CD4-positive, alpha-beta T cell treated with Interleukin-21 for 1 hour (primary cell): ENCODE measurements around the gene FAM135A.
"Not testable (repeated sequence)": the region's sequence is repeated elsewhere in the genome, so short reads cannot be mapped to it uniquely, and the experiment has no call there.

Experiments used
- DNase-seq: peaks from one replicate; pipeline ENCODE4 v3.0.0-alpha.2; 2020

The FAM135A gene

DNA sequence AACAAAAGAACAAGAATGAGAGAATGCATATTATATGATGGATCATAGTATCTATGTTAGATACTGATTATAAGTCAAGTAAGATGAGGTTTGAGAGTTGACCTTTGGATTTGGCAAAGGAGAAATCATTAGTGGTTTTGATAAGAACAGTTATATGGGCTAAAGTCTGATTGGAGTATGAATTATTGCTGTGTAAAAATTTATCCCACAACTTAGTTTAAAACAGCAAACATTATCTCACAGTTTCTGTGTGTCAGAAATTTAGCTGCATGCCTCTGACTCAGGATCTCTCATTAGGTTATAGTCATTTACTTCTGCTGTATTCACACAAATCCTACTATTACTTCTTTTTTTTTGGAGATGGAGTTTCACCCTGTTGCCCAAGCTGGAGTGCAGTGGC is 56.7 kb downstream of the FAM135A start:
- DNase-seq, result no peak

DNA sequence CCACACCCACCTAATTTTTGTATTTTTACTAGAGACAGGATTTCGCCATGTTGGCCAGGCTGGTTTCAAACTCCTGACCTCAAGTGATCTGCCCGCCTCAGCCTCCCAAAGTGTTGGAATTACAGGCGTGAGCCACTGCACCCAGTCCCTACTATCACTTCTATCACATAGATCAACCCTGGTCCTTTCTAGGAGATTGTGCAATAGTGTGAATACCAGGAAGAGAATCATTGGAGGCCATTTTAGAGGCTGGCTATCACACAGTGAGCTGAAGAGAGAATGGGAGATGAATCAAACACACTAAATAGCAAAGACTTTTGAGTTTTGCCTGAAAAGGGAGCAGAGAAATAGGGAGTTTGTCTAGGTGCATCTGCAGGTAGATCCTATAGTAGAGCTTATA is 57.2 kb downstream of the FAM135A start:
- not testable (repeated sequence) for DNase-seq

DNA sequence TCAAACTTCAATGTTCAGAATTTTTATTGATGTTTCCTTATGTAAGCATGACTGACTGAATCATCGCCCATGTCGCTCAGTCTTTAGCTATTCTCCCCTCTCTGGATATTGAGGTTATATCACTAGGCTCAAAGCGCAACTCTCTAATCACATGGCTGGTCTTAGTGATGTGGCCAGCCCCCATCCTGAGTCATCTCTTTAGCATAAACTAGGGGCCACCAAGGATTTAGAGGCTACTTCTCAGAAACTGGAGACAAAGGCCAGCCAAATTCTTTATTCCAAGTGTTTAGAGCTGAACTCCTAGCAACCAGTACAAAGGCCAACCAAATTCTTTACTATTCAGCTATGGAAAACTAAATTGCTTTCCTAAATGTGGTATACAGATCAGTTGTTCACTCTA is 61.4 kb downstream of the FAM135A start:
- no peak for DNase-seq

DNA sequence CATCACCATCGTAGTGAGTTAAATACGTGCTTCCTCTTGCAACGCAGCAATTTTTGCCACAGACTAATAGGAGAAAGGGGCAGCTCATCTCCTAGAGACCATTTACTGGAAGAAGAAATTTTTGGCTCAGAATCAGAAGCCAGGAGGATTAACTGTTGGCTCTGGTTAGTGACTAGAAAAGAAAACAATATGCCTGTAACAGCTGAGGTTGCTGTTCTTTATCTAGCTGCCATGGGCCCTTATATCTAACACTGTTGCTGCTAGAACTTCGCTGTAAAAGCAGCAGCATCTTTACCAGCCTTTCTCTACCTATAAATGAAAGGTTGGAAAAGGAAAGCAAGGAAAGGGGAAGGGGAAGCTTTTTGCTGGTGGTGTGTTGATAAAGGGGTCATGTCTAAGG is 65.9 kb downstream of the FAM135A start:
- DNase-seq, result no peak

DNA sequence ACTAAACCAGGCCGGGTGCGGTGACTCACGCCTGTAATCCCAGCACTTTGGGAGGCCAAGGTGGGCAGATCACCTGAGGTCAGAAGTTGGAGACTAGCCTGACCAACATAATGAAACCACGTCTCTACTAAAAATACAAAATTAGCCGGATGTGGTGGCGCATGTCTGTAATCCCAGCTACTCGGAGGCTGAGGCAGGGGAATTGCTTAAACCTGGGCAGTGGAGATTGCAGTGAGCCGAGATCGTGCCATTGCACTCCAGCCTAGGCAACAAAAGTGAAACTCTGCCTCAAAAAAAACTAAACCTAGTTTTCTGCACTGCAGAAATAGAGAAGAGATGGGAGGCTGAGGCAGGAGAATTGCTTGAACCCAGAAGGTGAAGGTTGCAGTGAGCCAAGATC is 73.3 kb downstream of the FAM135A start:
- not testable (repeated sequence) for DNase-seq

DNA sequence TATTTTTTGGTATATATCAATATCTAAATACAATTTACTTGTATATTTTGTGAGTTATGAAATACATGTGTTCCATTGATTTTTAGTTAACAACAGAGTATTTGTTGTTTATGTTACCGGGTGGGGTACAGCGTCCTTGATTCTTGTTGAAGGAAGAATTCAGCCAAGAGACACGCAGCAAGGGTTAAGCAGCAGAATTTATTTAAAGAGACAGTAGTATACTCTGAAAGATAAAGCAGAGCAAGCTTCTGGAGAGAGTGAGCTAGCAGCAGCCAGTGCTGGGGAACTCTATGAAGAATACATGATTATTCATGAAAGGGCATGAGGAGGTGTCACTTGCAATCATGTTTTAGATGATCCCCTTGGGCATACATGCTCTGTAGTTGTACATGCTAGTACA is 76.1 kb downstream of the FAM135A start:
- DNase-seq, result no peak

DNA sequence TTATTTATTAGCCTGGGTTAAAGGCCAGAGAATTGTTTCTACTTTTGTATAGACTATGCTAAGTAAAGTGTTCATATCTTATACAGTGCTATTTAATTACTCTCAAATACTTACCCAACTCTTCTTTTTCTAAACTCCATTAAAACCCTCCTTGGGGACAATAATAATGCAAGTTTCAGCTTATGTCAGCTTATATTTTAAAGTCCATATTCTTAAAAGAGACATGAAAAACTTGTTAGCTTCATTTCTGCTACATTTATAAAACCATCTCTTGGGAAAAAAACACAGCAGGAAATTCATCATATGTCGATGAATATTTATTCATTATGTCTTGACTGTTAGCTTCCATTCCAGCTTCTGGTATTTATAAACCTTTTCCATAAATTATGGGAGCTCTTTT is 81.5 kb downstream of the FAM135A start:
- no peak for DNase-seq

DNA sequence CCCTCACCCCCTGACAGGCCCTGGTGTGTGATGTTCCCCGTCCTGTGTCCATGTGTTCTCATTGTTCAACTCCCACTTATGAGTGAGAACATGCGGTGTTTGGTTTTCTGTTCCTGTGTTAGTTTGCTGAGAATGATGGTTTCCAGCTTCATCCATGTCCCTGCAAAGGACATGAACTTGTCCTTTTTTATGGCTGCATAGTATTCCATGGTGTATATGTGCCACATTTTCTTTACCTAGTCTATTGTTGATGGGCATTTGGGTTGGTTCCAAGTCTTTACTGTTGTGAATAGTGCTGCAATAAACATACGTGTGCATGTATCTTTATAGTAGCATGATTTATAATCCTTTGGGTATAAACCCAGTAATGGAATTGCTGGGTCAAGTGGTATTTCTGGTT is 82.5 kb downstream of the FAM135A start:
- DNase-seq, result not testable (repeated sequence)

DNA sequence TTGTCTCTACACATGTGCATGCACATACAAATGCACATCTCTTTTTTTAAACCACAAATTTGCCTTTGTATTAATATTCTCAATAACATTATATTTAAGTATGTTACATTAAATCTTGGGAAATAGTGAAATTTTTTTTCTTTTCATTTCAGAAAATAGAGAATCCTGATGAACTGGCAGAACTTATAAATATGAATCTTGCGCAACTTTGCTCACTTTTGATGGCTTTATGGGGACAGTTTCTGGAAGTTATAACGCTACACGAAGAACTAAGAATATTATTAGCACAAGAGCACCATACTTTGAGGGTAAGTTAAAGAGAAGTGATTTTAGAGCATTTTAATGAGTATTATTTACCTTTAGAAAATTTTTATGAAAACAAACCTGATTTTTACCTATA is 89.2 kb downstream of the FAM135A start:
- no peak for DNase-seq

DNA sequence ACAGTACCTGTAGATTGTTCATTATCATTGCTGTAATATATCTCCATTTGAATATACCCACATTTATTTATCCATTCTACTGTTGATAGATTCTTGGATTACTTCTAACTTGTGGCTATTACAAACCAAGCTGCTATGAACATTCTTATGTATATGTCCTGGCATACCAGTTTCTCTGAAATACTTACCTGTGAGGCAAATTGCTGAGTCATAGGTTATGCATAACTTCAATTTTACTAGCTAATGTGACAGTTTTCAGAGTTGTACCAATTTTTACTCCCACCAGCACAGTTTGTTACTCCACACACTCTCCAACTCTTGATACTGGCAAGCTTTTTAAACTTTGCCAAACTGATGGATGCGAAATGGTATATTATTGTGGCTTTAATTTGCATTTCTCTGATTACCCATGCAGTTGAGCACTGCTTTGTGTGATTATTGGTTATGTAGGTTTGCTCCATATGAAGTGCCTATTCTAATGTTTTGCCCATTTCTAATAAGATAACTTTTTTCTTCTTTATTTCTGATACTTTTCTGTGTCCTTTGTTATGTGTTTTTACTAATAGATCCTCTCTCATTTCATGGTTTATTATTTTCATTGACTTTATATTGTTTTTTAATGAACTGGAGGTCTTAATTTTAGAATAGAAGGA is 90.6 kb downstream of the FAM135A start:
- no peak for DNase-seq

DNA sequence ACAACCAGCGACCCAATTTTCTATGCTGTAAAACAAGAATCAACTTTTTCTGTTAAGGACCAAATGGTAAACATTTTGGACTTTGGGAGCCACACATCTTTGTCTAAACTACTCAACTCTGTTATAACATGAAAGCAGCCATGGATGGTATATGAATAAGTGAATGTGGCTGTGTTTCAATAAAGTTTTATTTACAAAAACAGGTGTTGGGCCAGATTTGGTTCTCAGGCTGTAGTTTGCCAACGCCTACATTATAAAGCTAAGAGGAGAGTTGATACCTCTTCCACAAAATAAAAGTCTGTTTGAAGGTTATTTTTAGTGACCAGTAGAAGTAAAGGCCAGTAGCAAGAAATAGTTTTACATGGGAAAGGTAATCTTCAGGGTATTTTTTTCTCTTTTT is 93.0 kb downstream of the FAM135A start:
- DNase-seq, result no peak

DNA sequence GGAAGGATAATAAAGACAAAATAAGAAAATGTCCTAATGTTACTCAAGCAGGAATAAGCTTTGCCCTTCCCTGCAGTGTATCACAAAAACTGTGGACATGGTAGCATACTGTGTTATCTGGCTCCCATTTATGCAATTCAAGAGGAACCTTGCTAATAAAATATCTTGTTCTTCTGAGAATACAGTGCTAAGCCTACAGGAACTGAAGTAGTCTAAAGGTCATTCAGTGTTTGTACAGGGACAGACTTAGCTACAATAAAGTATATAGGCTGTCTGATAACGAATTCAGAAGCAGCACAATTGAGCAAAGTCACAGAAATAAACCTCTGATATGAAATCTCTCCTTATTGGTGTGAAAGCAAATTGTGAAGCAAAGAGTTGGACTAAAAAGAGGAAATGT is 93.9 kb downstream of the FAM135A start:
- no peak for DNase-seq

DNA sequence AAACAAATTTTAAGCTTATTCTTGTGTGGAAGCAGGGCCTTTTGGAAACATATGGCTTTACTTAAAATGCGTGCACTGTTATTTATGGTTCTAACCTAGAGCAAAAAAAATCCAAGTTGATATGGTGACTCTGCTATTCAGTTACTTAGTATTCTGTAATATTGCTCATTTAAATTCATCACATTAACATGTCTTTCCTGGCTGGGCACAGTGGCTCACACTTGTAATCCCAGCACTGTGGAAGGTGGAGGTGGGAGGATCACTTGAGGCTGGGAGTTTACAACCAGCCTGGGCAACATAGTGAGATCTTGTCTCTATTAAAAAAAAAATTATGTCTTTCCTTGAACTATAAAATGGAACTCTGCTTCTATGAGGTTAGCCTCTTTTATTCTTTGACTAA is 95.6 kb downstream of the FAM135A start:
- no peak for DNase-seq

DNA sequence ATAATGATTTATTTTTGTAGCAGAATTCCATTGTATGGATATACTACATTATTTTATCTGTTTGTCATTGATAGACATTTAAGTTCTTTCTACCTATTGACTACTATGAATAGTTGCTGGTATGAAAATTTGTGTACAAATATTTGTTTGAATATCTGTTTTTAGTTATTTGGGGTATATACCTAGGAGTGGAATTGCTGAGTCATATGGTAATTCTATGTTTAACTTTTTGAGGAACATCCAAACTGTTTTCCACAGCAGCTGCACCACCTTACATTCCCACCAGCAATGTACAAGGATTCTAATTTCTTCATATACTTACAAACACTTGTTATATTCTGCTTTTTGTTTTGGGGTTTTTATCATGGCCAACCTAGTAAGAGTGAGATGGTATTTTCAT is 97.3 kb downstream of the FAM135A start:
- no peak for DNase-seq

DNA sequence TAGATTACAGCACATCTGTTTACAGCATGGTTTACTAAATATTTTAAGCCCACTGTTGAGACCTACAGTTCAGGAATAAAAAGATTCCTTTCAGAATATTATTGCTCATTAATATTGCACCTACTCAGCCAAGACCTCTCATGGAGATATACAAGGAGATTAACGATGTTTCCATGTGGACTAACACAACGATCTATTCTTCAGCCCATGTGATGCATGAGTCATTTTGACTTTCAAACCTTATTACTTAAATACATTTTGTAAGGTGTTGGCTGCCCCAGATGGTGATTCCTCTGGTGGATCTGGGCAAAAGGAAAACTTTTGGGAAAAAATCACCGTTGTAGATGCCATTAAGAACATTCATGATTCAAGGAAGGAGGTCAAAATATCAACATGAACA is 105.4 kb downstream of the FAM135A start:
- no peak for DNase-seq

DNA sequence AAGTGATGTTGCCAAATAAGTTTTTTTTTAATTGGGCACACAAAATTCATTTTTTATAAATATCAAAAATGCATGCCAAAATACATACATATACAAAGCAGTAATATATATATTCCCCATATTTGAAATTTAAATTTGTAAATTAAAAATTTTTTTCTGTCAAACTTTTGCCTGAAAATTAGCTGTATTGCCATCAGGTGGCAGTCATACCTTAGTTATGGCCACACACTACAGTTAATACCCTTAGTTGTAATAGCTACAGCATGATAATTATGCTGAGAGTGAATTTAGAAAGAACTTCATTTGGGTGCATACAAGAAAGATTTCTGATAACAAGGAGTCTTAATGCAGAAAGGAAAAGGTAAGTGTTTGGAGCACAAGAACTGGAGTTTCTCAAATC is 107.3 kb downstream of the FAM135A start:
- DNase-seq, result peak; percentile 32

DNA sequence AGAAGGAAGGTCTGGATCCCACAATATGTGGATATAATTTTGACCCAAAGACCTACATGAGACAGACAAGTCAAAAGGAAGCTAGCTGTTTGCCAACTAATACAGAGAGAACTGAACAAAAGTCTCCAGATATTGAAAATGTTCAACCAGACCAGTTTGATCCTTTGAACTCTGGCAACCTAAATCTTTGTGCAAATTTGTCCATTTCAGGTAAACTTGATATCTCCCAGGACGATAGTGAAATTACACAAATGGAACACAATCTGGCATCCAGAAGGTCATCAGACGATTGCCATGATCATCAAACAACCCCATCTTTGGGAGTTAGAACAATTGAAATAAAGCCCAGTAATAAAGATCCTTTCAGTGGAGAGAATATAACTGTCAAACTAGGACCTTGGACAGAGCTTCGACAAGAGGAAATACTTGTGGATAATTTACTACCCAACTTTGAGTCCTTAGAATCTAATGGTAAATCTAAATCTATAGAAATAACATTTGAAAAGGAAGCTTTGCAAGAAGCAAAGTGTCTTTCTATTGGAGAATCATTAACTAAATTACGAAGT is 111.5 kb downstream of the FAM135A start:
- no peak for DNase-seq

DNA sequence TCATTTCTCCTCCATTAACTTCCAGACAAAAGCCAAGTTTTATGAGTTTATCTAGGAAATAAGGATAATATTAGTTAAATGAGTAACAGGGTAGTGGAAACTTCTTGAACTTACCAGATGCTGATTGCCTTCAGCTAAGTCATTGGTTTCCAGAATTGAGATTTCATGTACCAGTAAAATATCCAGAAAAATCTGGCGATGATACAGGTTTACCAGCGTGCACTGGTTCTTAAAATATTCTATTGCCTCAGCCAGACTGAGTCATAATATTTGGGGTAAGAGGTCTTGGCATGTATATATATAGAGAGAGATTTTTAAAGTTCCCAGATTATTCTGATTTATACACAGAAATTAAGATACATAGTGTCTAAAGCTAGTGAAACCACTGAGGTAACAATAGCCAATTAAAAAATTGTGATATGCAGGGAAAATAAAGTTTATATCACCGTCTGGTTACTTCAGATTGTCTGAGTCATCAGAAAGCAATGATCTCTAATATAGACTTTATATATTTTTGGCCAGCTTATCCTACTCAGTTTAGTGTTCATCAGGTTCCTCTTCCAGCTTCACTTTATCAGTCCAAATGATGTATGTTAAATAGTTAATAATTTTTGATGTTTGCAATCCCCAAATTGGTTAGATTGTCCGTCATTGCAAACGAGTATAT is 113.9 kb downstream of the FAM135A start:
- no peak for DNase-seq

DNA sequence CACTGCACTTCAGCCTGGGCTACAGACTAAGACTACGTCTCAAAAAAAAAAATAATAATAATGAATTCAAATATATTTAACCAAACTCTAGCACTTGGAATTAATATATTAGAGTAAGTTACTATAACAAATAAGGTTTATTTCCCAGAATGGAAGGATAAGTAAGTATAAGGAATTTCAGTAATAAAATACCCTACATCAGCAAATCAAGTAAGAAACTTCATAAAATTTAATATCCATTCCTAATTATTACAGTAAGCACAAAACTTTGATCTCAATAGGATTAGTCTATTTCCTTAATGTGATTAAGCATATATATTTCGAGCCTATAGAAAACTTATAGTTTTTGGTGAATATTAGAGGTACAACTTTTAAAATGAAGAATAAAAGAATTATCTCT is 116.7 kb downstream of the FAM135A start:
- DNase-seq, result no peak

DNA sequence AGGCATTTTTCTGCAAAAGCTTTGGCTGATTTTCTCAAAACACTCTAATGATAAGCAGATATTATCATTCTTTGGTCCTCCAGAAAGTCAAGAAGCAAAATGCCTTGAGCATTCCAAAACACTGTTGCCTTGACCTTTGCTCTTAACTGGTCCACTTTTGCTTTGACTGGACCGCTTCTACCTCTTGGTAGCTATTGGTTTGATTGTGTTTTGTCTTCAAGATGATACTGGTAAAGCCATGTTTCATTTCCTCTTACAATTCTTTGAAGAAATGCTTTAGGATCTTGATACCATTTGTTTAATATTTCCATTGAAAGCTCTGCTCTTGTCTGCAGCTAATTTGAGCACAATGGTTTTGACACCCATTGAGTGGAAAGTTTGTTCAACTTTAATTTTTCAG is 117.8 kb downstream of the FAM135A start:
- no peak for DNase-seq

DNA sequence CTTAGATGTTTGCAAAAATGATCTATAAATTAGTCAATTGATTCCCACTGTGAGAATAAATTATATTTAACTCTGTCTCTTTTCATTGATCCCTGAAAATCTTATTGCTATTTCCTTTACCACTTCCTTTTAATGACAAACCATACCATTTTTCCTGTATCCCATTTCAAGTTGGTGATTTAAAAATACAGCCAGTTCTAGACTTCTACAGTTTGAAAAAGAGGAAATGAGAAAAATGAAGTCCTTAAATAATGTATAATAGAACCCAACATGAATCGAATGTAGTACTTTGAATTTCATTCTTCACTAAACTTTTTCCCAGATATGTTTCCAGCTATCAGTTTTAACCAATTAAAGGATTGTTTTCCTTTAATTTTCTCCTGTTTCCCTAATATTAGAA is 124.0 kb downstream of the FAM135A start:
- DNase-seq, result no peak

DNA sequence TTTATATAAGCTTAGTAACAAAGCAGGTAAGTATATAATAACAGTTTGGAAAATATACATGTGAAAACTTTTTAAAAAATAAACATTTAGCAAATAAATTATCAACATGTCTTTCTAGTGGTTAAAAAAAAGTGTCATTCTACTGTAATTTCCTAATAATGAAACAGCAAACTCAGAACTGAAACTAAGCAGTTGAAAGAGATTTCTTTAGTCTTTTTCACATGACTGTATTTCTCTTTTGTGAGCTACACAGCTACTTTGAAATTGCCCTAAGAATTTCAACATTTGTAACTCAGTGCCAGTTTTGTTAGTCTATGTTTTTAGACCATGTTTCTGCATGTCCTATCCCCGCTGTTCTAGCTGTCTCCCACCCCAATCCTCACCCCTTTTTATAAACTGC is 125.1 kb downstream of the FAM135A start:
- no peak for DNase-seq

DNA sequence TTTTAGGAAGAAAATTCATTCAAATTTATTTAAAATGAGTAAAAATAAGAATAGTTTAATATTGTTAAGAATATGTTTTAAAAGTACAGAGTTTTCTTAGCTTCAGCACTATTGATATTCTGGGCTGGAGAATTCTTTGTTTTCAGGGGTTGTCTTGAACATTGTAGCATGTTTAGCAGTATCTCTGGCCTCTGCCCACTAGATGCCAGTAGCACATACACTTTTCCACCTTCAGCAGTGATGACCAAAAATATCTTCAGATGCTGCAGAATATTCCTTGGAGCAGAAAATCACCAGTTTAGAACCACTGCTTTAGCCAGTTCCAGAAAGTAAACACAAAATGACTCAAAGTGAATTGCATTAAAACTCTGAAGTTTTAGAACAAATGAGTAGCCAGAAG is 134.0 kb downstream of the FAM135A start:
- peak; percentile 27 for DNase-seq

DNA sequence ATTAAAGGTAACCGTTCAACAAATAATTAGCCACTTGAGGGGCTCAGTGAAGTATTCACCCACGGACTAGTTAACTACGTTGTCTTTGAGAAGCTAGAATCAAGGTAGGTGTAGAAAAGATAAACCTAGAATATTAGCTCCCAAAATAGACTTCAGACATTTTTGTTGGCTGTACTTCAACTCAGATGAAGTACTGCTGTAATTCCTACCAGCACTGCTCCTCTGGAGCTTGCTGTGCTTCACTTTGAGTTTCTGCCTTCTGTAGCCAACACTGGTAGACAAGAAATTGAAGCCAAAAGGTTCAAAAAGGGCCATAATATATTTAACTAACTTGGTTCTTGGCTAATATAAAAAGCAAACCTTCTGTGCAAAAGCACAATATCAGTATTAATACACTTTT is 134.6 kb downstream of the FAM135A start:
- DNase-seq, result no peak

DNA sequence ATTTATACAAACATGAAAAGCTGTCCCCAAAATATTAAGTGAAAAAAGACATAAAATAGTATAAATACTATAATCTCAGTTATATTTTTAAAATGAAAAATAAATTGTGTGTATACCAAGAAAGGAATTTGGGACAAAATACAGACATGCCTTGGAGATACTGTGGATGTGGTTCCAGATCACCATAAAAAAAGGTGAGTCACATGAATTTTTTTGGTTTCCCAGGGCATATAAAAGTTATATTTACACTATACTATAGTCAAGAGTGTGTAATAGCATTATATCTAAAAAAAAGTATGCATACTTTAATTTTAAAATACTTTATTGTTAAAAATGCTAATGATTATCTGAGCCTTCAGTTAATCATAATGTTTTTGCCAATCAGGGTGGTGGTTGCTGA is 136.0 kb downstream of the FAM135A start:
- no peak for DNase-seq
